Panc1 (cell line): ENCODE measurements around the gene RMRP.

Experiments used
- POLR2AphosphoS5 ChIP-seq: IDR thresholded peaks from 2 replicates; pipeline ENCODE4 v1.6.1; 2012; ENCODE audit warnings: mild to moderate bottlenecking, low read depth, low read length, moderate library complexity
- TCF7L2 ChIP-seq: IDR thresholded peaks from 2 replicates; pipeline ENCODE4 v1.6.1; 2011; ENCODE audit warnings: mild to moderate bottlenecking, low read depth, low read length, inconsistent platforms
- TF ChIP-seq, protein P1 (sequence below): fragments of 450-650 bp; IDR thresholded peaks from 2 replicates; pipeline ENCODE4 v1.5.1; 2017; ENCODE audit warnings: mild to moderate bottlenecking
- TF ChIP-seq, protein P2 (sequence below), 2 experiments: IDR thresholded peaks; 2 replicates each; pipeline ENCODE4 v1.6.1; 2011 to 2012; ENCODE audit warnings: low read depth in 2 of 2, control low read depth in 1 of 2, low read length in 1 of 2, mild to moderate bottlenecking in 1 of 2, moderate library complexity in 1 of 2; ENCODE audit not compliant: insufficient read depth in 1 of 2

DNA sequence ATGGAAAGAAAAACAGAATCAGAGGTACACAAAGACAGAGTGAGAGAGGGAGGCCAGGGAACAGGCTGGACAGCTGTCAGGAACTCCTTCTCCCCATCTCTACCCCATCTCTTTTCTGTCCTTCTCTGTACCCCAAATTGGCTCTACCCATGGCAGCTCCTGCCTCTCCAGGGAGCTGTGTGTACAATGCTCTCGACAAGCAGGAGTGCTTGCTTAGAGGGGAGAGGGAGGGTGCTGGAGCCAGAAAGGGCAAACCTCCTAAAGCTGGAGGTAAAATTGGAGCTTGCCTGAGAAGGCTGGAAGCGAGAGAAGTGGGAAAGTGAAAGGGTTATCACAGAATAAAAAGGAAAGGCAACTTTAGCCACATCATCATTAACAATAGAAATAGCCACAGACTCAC, 25.5 kb upstream of the RMRP start:
- TF ChIP-seq POLR2AphosphoS5 (no peak), TCF7L2 (no peak)
- TF ChIP-seq, protein P1, sequence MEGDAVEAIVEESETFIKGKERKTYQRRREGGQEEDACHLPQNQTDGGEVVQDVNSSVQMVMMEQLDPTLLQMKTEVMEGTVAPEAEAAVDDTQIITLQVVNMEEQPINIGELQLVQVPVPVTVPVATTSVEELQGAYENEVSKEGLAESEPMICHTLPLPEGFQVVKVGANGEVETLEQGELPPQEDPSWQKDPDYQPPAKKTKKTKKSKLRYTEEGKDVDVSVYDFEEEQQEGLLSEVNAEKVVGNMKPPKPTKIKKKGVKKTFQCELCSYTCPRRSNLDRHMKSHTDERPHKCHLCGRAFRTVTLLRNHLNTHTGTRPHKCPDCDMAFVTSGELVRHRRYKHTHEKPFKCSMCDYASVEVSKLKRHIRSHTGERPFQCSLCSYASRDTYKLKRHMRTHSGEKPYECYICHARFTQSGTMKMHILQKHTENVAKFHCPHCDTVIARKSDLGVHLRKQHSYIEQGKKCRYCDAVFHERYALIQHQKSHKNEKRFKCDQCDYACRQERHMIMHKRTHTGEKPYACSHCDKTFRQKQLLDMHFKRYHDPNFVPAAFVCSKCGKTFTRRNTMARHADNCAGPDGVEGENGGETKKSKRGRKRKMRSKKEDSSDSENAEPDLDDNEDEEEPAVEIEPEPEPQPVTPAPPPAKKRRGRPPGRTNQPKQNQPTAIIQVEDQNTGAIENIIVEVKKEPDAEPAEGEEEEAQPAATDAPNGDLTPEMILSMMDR, result no peak
- TF ChIP-seq, protein P2, sequence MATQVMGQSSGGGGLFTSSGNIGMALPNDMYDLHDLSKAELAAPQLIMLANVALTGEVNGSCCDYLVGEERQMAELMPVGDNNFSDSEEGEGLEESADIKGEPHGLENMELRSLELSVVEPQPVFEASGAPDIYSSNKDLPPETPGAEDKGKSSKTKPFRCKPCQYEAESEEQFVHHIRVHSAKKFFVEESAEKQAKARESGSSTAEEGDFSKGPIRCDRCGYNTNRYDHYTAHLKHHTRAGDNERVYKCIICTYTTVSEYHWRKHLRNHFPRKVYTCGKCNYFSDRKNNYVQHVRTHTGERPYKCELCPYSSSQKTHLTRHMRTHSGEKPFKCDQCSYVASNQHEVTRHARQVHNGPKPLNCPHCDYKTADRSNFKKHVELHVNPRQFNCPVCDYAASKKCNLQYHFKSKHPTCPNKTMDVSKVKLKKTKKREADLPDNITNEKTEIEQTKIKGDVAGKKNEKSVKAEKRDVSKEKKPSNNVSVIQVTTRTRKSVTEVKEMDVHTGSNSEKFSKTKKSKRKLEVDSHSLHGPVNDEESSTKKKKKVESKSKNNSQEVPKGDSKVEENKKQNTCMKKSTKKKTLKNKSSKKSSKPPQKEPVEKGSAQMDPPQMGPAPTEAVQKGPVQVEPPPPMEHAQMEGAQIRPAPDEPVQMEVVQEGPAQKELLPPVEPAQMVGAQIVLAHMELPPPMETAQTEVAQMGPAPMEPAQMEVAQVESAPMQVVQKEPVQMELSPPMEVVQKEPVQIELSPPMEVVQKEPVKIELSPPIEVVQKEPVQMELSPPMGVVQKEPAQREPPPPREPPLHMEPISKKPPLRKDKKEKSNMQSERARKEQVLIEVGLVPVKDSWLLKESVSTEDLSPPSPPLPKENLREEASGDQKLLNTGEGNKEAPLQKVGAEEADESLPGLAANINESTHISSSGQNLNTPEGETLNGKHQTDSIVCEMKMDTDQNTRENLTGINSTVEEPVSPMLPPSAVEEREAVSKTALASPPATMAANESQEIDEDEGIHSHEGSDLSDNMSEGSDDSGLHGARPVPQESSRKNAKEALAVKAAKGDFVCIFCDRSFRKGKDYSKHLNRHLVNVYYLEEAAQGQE (IDR thresholded peaks at IDR 0.05; ENCODE audit: insufficient read depth in 1 of 2, low read depth in 2 of 2, low read length in 1 of 2), result no peak
